ENCODE results near the gene EIF4B. TPM values are rescaled to one million over a fixed set of nuclear protein-coding genes. Genes with fewer than 3 reads are reported as not detected.

The EIF4B gene
- total RNA-seq, 3 donors from 2014 or later = 341 to 535 (median 345) TPM

- peak; percentile 11 for ATAC-seq
- intact Hi-C loops (cut with DNase I, micrococcal nuclease) = no loop called here
These were observed 43.5 kb downstream of the EIF4B start, which contains the start of gene TNS2 for GRCh38 chr12:53049571-53050318. TNS2 (plus strand) TSS chr12:53050065; CDS start chr12:53050186, 121 bp downstream.

GRCh38 chr12:53050426-53051057, 44.3 kb downstream of the EIF4B start:
- DNase-seq (peak in 1 of 3 donors; percentile 14), ATAC-seq (no peak)
- peaks cover 65% of the 10 kb centered on the region for H3K4me1 ChIP-seq (ENCODE audit: low read depth)
- intact Hi-C loops (cut with DNase I, micrococcal nuclease) = no loop called here
- H3K4me3 ChIP-seq = no peak overlapping the region
- no peaks in the 10 kb centered on the region for H3K36me3 ChIP-seq (ENCODE audit: low read depth)
- no peaks in the 10 kb centered on the region for H3K9me3 ChIP-seq
- TF ChIP-seq, protein P1, sequence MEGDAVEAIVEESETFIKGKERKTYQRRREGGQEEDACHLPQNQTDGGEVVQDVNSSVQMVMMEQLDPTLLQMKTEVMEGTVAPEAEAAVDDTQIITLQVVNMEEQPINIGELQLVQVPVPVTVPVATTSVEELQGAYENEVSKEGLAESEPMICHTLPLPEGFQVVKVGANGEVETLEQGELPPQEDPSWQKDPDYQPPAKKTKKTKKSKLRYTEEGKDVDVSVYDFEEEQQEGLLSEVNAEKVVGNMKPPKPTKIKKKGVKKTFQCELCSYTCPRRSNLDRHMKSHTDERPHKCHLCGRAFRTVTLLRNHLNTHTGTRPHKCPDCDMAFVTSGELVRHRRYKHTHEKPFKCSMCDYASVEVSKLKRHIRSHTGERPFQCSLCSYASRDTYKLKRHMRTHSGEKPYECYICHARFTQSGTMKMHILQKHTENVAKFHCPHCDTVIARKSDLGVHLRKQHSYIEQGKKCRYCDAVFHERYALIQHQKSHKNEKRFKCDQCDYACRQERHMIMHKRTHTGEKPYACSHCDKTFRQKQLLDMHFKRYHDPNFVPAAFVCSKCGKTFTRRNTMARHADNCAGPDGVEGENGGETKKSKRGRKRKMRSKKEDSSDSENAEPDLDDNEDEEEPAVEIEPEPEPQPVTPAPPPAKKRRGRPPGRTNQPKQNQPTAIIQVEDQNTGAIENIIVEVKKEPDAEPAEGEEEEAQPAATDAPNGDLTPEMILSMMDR (IDR thresholded peaks at IDR 0.05) = no peak

More at GRCh38 chr12:53049571-53050318, 43.5 kb downstream of the EIF4B start, which contains the start of gene TNS2:
- peak; percentile 66 to 82 (median 74) for DNase-seq
- Histone ChIP-seq H3K36me3 (ENCODE audit: low read depth) (no peaks in the 10 kb centered on the region), H3K9me3 (no peaks in the 10 kb centered on the region), H3K4me1 (ENCODE audit: low read depth) (peaks cover 63% of the 10 kb centered on the region), H3K4me3 (no peak within 1 kb of the TSS)
- TF ChIP-seq, protein P1 (IDR thresholded peaks at IDR 0.05) = no peak

DNA sequence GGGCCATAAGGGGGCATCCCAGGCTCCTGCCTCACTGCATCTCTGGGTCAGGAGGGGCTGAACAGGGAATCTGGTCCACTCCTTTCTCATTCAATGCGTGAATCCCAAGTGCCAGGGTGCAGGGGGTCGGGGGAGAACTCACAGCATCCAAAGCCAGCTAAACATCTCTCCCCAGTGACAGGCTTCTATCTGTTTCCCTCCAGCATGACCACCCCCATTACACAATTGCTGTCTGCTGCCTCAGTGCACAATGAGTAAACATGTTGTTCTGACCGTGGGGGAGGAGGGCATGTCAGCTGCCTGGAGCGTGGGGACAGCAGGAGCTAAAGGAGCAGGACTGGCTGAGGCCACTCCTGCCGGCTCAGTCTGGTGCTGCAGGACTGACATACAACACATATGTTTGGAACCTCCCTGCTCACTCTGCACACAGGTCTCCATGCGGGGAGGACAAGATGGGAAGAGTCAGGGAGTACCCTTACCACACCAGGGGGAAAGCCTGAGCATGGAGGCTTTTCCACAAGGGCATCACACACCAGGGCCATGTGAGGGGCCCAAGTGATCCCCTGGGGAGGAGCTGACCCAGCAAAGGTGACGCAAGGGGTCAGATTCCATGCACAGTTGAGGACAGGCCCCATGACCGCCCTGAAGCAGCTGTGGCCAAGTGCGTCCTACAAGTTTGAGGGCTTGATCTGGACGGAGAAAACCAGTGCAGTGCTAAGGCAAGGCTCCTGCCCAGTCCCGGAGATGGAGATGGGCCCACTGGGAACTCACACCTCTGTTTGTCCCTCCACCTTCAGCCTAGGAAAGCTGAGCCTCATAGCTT, 45.0 kb downstream of the EIF4B start:
- ATAC-seq = no peak
- Histone ChIP-seq H3K36me3 (ENCODE audit: low read depth) (no peaks in the 10 kb centered on the region), H3K4me1 (ENCODE audit: low read depth) (peaks cover 59% of the 10 kb centered on the region), H3K9me3 (no peaks in the 10 kb centered on the region), H3K4me3 (no peak overlapping the region)
- TF ChIP-seq, protein P1 (IDR thresholded peaks at IDR 0.05) = no peak
- DNase-seq = peak; percentile 50 to 75 (median 54)
- intact Hi-C loops (cut with DNase I, micrococcal nuclease) = no loop called here

DNA sequence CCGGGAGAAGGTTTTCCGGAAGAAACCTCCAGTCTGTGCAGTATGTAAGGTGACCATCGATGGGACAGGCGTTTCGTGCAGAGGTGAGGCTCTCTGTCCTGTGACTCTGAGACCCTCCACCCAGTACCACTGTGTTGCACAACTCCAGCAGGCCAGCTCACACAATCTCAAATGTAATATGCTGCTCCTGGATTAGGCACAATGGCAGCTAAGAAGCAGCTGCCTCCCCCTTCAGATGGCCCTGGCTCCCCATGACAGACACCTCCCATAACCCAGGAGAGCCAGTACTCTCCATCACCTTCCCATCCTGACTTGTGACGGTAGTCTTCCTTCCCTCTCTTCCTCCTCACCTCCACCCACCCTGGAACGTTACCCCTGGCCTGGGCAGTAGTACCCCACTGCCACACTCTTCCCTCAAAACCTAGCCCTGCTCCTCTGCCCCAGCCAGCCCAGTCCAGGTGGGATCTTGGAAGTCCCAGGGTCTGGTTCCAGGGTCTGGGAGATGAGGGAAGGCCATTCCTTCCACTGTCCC, 45.7 kb downstream of the EIF4B start:
- no peak for DNase-seq
- Histone ChIP-seq H3K36me3 (ENCODE audit: low read depth) (no peaks in the 10 kb centered on the region), H3K9me3 (no peaks in the 10 kb centered on the region), H3K4me1 (ENCODE audit: low read depth) (peaks cover 56% of the 10 kb centered on the region), H3K4me3 (no peak overlapping the region)
- intact Hi-C loops (cut with DNase I, micrococcal nuclease) = no loop called here
- TF ChIP-seq, protein P1 (IDR thresholded peaks at IDR 0.05) = no peak
- ATAC-seq = no peak

All from mucosa of descending colon (tissue), 3 donors.